HuH-7.5 (cell line): ENCODE data around the gene MUCL3.
"Not testable (repeated sequence)": the region's sequence is repeated elsewhere in the genome, so short reads cannot be mapped to it uniquely, and the experiment has no call there.

Experiments
- DNase-seq: peaks from one replicate; pipeline ENCODE4 v3.0.0; 2011; ENCODE audit warnings: low spot score

MUCL3 gene

DNA sequence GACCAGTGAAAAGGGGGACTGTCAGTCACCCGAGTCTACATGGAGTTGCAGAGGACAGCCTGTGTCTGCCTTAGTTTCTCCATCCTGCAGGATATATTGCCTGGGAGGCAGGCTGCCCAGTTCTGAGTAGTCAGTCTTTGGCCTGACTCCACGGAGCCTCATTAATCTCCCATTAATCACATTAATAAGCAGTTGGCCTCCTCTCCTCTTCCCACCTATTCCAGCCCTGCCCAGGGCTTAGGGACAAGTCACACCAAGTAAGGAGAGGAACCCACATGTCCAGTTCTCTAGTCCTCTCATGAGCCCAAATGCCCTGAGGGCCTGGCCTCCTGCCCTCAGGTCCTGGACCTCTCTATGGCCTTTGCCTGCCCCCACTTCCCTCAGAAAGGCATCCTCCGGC is 1.3 kb upstream of the MUCL3 start:
- no peak for DNase-seq

GRCh38 chr6:30942338-30943060 is 1.7 kb downstream of the MUCL3 start:
- DNase-seq: peak; percentile 63

DNA sequence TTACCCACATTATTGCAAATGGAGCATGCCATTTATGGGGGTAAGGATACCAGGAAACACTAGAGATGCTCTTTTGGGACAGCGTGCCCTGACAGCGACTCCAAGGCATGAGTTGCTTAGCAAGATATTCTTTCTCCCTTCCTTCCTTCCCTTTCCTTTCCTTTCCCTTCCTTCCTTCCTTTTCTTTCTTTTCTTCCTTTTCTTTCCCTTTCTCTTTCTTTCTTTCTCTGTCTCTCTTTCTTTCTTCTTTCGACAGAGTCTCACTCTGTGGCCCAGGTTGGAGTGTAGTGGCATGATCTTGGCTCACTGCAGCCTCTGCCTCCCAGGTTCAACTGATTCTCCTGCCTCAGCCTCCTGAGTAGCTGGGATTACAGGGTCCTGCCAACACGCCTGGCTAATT is 3.3 kb downstream of the MUCL3 start:
- DNase-seq: no peak

GRCh38 chr6:30945281-30945680 is 4.5 kb downstream of the MUCL3 start:
- DNase-seq: no peak

GRCh38 chr6:30947231-30947630 is 6.5 kb downstream of the MUCL3 start:
- no peak for DNase-seq

GRCh38 chr6:30948811-30949210 is 8.0 kb downstream of the MUCL3 start:
- no peak for DNase-seq

GRCh38 chr6:30951907-30952469 is 11.2 kb downstream of the MUCL3 start:
- no peak for DNase-seq

DNA sequence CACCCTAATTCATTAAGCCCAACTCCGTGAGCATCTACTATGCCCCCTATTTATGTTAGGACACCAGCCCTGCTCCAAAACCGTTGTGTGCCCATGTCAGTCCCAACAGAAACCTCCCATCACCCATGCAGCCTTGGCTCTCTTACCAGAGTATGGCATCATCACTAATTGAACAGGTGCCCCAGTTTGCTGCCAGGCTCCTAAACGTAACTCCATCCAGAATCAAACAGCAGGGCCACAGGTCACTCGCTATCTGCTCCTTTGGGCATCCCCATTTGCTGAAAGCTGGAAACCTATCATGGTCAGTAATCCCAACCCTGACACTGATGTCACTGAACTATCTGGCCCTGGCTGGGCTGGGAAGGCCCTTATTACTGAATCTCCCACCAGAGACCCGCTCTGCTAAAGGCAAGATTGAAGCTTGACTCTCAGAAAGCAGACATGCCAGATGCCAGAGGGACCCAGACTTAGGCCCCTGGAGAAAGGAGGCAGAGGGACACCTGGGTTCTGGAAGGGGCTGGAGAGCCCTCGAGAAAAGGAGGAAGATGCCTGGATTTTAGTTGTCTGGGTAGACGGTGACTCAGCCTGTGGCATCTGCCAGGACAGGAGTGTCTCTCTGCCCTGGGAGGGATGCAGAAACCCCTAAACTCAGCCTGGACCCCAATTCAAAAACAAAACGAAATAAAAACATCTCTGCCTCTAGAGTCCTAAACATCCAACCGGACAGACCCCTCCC is 14.0 kb downstream of the MUCL3 start:
- DNase-seq: no peak

DNA sequence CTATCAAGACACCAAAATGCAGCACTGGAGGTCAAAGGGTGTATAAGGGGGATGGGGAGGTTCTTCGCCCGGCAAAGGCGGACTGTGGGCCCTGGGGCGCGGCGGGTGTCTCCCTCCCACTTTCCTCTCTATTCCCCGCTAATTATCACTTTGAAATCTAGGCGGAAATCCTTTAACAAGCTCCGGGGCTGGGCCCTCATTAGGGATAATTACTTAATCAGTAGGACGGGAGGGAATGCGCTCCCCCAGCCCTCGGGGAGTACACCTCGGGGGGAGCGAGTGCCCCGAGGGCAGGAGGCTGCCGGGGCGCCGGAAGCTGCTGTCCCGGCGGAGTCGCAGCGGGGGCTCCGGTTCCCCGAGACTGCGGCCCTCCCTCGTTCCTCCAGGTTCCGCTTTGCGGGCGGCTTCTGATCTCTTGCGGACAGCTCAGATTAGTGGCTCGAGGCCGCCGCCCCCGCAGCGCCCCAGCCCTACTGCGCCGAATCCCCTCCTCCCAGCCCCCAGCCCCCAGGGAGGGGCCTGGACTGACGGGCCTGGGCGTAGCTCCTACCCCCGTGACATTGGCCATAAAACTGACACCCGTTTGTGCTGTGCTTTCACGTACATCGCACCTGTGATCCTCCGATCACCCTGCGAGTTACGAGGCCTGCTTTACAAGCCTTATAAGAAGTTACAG is 14.7 kb downstream of the MUCL3 start:
- DNase-seq: no peak

DNA sequence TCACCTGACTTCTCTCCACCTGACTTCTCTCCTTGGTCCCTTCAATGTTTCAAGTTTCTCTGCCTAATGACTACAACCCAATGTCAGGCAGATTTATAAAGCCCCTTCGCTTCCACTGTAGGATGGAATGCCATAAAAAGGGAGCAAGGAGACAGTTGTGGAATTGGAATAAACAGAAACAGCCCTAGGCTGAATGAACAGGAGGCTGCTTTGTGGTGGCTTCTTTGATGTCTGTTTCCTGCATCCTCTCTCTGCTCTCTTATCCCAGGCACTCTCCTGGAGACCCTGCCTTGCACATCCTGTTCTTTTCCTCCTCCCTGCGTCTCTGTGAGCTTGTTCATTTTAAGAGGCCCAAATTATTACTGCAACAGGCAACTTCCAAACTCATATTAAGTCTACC is 16.9 kb downstream of the MUCL3 start:
- no peak for DNase-seq

DNA sequence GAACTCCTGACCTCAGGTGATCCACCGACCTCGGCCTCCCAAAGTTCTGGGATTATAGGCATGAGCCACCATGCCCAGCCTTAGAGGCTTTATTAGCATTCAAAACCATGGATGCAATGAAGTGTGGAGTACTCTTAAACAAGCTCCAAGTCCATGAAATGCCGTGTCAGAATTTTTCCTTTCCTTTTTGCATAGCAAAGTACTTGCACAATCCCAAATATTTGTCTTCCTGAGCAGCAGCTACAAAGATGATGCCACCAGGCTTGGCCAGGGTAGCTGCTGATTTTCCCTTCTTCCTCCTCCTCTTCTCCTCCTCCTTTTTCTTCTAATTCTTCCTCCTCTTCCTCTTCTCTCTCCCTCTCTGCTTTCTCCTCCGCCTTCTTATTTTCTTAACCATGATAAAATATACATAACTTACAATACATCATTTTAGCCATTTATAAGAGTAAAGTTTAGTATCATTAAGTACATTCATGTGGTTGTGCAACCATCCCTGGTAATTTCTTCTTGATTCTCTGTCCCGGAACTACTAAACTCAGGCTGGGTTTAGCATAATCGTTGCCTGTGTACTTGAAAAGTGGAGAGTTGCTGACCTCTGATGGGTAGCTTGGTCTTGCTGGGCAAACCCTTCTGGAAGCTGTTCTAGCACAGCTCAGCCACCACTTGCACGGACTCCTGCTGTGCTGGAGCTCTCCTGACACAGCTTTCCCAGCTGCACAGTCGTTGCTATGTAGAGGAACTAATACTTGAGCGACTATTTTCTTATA is 20.3 kb downstream of the MUCL3 start:
- DNase-seq: no peak

- DNase-seq: no peak
Observed at GRCh38 chr6:30962716-30963115, 21.9 kb downstream of the MUCL3 start.

GRCh38 chr6:30963641-30964040 is 22.9 kb downstream of the MUCL3 start:
- DNase-seq: no peak

- no peak for DNase-seq
Observed at GRCh38 chr6:30964075-30964474, 23.3 kb downstream of the MUCL3 start.

GRCh38 chr6:30965140-30965601 is 24.4 kb downstream of the MUCL3 start:
- DNase-seq: no peak

DNA sequence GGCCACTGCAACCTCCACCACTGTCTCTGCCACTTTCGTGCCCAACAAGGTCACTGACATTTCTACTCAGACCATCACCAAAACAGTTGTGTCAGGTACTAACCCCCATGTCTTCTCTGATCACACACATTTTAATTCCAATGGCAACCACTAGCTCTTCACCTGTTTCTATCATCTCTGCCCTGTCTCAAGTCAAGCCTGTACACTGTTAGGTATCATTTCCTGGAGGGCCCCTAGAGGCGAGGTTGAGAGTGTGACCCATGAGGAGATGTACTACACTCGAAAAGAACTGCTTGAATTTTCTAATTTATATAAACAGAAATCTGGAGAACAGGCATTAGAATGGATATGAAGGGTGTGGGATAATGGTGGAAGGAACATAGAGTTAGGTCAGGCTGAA is 25.4 kb downstream of the MUCL3 start:
- DNase-seq: no peak

- not testable (repeated sequence) for DNase-seq
Observed at GRCh38 chr6:30969171-30969570, 28.4 kb downstream of the MUCL3 start.

DNA sequence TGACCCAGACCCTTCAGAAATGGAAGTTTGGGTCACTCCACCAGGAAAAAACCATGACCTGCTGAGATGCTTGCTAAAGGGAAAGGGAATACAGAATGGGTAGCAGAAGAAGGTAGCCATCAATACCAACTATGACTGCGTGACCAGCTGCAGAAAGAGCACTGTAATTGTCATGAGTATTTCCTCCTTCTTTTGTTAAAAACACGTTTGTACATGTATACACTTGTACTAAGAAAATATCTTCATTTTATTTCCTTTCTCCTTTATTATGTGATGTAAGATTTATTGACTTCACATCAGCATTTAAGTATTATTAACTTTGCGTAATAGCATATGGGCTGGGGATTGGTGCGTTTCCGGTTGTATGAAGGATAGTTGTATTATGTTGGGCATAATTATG is 30.2 kb downstream of the MUCL3 start:
- no peak for DNase-seq

GRCh38 chr6:30972816-30973215 is 32.0 kb downstream of the MUCL3 start:
- DNase-seq: no peak

DNA sequence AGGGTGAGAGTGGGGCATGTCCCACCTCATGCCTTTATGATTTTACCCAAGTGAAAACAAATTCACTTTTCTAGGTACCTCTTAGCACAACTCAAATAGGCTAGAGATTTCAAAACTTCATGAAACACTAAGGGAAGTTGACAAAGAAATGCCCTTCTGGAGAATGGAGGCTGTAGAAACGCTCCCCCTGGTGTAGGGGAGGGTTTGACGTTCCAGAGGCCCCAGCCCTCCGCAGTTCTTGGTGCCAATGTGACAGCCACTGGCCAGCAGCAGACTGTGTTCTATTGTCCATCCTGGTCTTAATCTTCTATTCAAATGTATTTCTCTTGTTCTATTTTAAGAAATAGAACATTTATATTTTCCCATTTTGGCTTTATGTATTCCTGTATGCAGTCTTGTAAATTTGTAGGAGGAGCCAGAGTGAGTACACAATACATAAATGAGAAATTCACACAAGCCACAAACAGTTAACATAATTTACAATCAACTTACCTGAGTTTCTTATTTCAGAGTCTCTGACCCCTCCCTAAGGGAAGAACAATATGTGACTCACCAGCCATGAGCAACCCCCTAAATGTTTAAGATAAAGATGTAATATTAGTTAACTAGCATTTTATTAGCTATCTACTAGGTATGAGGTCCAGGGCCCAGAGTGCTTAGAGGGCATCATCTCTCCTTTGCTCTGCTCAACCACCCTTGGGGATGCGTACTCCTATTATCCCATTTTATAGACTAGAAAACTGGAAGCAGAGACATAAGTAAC is 33.9 kb downstream of the MUCL3 start:
- DNase-seq: no peak

DNA sequence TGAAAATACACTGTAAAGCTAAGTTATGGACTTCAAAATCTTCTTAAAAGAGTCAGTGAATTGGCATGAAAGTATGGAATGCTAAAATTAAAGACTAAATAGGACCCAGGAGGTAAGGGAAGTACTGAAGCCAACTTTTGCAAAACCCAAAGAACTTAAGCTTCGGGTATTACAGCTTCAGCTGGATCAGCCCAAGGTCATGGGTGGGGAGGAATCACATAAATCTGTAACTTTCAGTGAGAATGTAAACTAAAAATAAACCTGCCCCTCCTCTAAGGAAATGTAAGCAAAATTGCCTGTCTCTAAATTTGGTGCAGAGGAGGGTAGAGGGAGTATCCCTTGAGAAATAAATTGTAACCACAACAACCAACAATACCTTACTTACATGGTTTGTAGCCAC is 38.4 kb downstream of the MUCL3 start:
- DNase-seq: no peak
